Thyroid gland (tissue), 4 donors: ENCODE results near the gene ZNF181.

Experiments used
- CTCF ChIP-seq, 6 experiments: fragments of 200-600 bp in 3 of 6; fragments of 450-650 bp in 3 of 6; sonication (generic) in 3 of 6; IDR thresholded peaks; one replicate each; pipeline ENCODE4 v1.5.1; 2016 to 2019; ENCODE audit warnings: antibody characterized with exemption in 6 of 6, mild to moderate bottlenecking in 2 of 6, inconsistent platforms in 1 of 6, moderate library complexity in 1 of 6
- POLR2A ChIP-seq, 2 donors: fragments of 450-650 bp; IDR thresholded peaks; one replicate each; pipeline ENCODE4 v1.6.1; 2017; ENCODE audit warnings: antibody characterized with exemption in 2 of 2, mild to moderate bottlenecking in 2 of 2, moderate library complexity in 1 of 2

- no peak for TF ChIP-seq CTCF (IDR thresholded peaks at IDR 0.05)
- TF ChIP-seq POLR2A (IDR thresholded peaks at IDR 0.05) = no peak
Observed at GRCh38 chr19:34779652-34780051, 45.6 kb downstream of the ZNF181 start.
